Measurements from ENCODE around the gene CEBPZ. TPM values are rescaled to one million over a fixed set of nuclear protein-coding genes. Genes with fewer than 3 reads are reported as not detected.

The CEBPZ gene
- total RNA-seq, 1 donor from 2014 or later, result 30.1 TPM

Other genes starting within 250 kb of the CEBPZ start
- 27.7 TPM for gene HEATR5B, start 147.2 kb downstream of the CEBPZ start, total RNA-seq
- gene GPATCH11, start 147.1 kb downstream of the CEBPZ start, total RNA-seq, result 4.5 TPM
- gene EIF2AK2, start 74.6 kb downstream of the CEBPZ start, total RNA-seq, result 17.5 TPM
- gene SULT6B1, start 42.9 kb downstream of the CEBPZ start, total RNA-seq, result not detected
- 57.8 TPM for gene CEBPZOS, start 35.1 kb downstream of the CEBPZ start, total RNA-seq
- gene NDUFAF7, start 62 bp upstream of the CEBPZ start, total RNA-seq, result 23.0 TPM
- gene PRKD3, start 93.2 kb upstream of the CEBPZ start, total RNA-seq, result 10.4 TPM
- 1.2 TPM for gene QPCT, start 113.0 kb upstream of the CEBPZ start, total RNA-seq

Data from Right ventricle myocardium superior (tissue), 1 donor.